BE2C (cell line): ENCODE results near the gene NAGS.
"Not testable (repeated sequence)": the region's sequence is repeated elsewhere in the genome, so short reads cannot be mapped to it uniquely, and the experiment has no call there.

Experiments used
- DNase-seq: peaks from one replicate; pipeline ENCODE4 v3.0.0-alpha.2; 2020
- H3K27me3 ChIP-seq: fragments of 250-450 bp; sonication (Bioruptor Pico); 2 replicates; pipeline ENCODE4 v1.5.1; 2020; ENCODE audit warnings: mild to moderate bottlenecking
- H3K36me3 ChIP-seq: fragments of 250-450 bp; sonication (Bioruptor Pico); 2 replicates; pipeline ENCODE4 v1.5.1; 2020; ENCODE audit warnings: mild to moderate bottlenecking
- H3K4me1 ChIP-seq: fragments of 250-450 bp; sonication (Bioruptor Pico); 2 replicates; pipeline ENCODE4 v1.5.1; 2020
- H3K4me3 ChIP-seq: 2 replicates; pipeline ENCODE4 v1.5.1; 2011; ENCODE audit warnings: low read depth, low read length
- H3K9me3 ChIP-seq: fragments of 250-450 bp; sonication (Bioruptor Pico); 2 replicates; pipeline ENCODE4 v1.5.1; 2020
- TF ChIP-seq, protein P1 (sequence below): IDR thresholded peaks from 2 replicates; pipeline ENCODE4 v1.5.1; 2012; ENCODE audit warnings: mild to moderate bottlenecking, low read depth, low read length

The NAGS gene

DNA sequence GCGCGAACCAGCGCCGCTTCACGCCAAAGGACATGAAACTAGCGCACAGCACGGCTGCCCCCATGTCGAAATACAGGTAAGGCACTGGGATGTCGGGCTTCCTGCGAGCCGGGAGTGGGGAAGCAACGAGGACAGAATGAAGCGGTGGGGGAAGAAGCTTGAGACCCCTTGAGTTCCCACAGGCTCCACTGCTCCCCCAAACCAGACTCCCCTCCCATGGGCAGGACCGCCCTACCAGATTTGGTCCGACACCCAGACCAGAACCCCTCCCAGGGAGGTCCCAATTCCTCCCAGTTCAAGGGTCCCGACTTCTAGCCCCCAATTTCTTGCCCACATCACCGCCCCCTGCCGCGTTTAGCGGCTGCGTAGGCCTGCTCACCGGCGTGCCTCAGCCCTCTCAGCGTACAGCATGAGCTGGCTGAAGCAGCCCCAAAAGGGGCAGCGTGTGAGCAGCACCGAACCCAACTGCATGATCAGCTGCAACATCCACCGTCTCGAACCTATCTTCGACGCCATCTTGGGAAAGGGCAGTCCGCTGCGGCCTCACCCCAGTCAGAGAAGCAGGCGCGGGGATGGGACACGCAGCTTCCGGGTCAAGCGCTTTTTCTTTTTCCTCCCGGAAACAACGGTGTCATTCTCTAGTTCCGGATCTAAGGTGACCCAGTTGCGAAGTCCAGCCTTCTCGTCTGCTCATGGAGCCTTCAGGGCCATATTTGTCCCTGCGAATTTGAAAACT, 10.2 kb downstream of the NAGS start, which contains the start of gene TMEM101:
TSS of gene TMEM101 (minus strand) at position 527 of the 736 bp plus-strand sequence. CDS start at position 516, 11 bp downstream.
- TF ChIP-seq, protein P1, sequence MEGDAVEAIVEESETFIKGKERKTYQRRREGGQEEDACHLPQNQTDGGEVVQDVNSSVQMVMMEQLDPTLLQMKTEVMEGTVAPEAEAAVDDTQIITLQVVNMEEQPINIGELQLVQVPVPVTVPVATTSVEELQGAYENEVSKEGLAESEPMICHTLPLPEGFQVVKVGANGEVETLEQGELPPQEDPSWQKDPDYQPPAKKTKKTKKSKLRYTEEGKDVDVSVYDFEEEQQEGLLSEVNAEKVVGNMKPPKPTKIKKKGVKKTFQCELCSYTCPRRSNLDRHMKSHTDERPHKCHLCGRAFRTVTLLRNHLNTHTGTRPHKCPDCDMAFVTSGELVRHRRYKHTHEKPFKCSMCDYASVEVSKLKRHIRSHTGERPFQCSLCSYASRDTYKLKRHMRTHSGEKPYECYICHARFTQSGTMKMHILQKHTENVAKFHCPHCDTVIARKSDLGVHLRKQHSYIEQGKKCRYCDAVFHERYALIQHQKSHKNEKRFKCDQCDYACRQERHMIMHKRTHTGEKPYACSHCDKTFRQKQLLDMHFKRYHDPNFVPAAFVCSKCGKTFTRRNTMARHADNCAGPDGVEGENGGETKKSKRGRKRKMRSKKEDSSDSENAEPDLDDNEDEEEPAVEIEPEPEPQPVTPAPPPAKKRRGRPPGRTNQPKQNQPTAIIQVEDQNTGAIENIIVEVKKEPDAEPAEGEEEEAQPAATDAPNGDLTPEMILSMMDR: no peak
- peaks cover 22% of the 10 kb centered on the region for H3K36me3 ChIP-seq
- DNase-seq: peak; percentile 91
- no peaks in the 10 kb centered on the region for H3K9me3 ChIP-seq
- H3K4me1 ChIP-seq: peaks cover 41% of the 10 kb centered on the region
- H3K27me3 ChIP-seq: no peaks in the 10 kb centered on the region
- peak within 1 kb of the TSS; percentile 97 for H3K4me3 ChIP-seq

DNA sequence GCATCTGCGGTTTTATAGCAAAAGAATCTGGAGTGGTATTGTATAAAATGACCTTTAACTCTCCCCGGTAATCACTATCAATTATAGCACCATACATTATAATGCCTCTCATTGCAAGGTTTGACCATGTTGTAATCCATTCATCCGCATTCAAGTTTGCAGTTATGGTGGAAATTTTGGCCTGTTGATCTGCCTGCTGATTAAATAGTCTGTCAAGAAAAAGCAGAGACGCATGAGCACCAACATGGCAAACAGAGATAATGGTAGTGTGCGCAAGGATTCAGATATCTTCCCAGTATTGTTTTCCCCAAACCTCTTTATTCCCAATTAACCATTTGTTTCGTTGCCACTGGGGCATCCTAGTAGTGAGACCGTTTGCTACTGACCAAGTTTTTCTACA, 16.8 kb downstream of the NAGS start:
- H3K36me3 ChIP-seq: peaks cover 19% of the 10 kb centered on the region

DNA sequence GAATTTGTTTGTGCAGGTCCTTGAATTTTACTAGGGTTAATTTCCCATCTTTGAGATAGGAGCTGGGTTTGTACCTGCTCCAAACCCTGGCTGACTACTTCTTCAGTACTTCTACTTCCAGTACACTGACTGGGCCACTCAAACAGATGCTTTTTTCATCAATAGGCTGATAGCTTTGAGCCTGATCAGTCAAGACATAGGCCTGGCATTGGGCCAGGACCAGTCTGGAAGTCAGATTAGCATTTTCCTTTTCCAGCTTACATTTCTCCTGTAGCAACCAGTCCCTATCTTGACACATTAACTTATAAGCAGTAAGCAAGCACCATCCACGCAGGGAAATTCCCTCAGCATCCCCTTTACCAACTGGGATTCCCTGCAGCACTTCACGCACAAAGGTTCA, 17.8 kb downstream of the NAGS start:
- Histone ChIP-seq H3K4me3 (peak overlapping the region; percentile 2; the same call in 1 of the 2 replicates), H3K27me3 (no peaks in the 10 kb centered on the region), H3K36me3 (peaks cover 19% of the 10 kb centered on the region), H3K4me1 (peaks cover 65% of the 10 kb centered on the region), H3K9me3 (no peaks in the 10 kb centered on the region)
- TF ChIP-seq, protein P1: no peak
- peak; percentile 59 for DNase-seq

More for the DNA sequence above, 16.8 kb downstream of the NAGS start:
- H3K4me1 ChIP-seq: peaks cover 63% of the 10 kb centered on the region
- H3K9me3 ChIP-seq, H3K27me3 ChIP-seq, H3K4me3 ChIP-seq, DNase-seq: not testable (repeated sequence)

DNA sequence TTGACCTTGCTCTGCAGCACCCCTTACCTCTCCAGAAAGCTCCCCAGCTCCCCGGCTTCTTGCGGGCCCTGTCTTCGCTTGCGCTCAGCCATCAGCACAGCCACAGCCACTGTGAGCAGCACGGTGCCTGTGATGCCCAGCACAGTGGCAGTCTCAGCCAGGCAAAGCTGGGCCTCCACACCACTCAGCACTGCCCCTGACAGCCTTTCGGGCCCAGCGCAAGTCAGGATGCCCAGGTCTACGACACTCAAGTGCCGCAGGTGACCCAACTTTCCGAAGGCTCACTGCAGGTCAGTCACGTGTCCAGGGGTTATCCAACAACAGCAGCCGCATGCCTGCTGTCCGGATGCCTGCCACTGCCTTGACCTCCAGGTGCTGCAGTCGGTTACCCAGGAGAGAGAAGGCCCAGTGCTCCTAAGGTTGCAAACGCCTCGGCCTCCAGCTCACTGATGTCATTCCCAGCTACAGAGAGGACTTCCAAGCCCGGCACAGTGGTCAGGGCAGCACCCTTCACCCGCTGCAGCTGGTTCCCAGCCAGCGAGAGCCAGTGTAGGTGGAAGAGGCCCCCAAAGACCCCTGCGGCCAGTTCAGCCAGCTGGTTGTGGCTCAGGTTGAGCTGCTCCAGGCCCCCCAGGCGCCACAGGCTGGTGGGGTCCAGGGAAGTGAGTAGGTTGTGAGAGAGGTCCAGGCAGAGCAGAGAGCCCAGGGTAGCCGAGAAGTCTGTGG, 19.3 kb downstream of the NAGS start:
- DNase-seq: no peak
- Histone ChIP-seq H3K4me3 (peak overlapping the region; percentile 22), H3K36me3 (peaks cover 19% of the 10 kb centered on the region), H3K27me3 (no peaks in the 10 kb centered on the region), H3K4me1 (peaks cover 60% of the 10 kb centered on the region), H3K9me3 (no peaks in the 10 kb centered on the region)
- TF ChIP-seq, protein P1: no peak

DNA sequence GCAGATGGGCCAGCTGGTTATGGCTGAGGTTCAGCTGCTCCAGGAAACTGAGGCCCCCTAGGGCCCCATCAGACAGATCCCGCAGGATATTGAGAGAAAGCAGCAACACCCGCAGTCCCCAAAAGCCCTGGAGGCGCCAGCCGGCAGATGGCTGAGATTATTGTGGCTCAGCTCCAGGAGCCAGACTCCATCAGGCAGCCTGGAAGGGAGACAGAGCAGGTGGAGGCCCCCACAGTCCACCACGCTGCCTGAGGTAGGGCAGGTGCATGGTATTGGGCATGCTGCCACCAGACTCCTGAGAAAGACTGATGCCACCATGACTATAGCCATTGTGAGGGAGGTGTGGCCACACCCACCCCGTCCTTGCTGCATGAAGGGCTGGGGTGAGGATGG, 19.8 kb downstream of the NAGS start:
- H3K4me3 ChIP-seq: peak overlapping the region; percentile 22; the same call in 1 of the 2 replicates
- peaks cover 23% of the 10 kb centered on the region for H3K36me3 ChIP-seq
- TF ChIP-seq, protein P1: no peak
- H3K9me3 ChIP-seq: no peaks in the 10 kb centered on the region
- H3K4me1 ChIP-seq: peaks cover 56% of the 10 kb centered on the region
- peak; percentile 87 for DNase-seq
- no peaks in the 10 kb centered on the region for H3K27me3 ChIP-seq

DNA sequence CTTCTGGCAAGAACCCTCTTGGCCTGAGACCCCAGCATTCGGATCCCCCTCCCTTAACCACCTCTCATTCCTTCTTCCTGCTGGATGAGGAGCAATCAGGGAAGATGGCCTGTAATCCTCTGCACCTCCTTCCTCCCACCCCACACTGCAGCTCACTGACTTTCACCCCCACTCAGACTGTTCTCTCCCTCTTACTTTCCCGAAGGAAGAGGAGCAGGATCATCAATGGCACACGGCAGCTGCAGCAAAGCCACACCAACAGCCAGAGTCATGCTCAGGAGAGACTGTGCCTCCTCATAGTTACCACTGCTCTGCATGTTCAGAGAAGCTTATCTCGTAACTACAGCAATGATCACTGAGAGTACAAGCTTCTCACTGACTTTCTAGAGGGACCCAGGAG, 20.4 kb downstream of the NAGS start:
- Histone ChIP-seq H3K9me3 (no peaks in the 10 kb centered on the region), H3K4me1 (peaks cover 52% of the 10 kb centered on the region), H3K27me3 (no peaks in the 10 kb centered on the region), H3K36me3 (peaks cover 23% of the 10 kb centered on the region), H3K4me3 (no peak overlapping the region)
- TF ChIP-seq, protein P1: no peak
- DNase-seq: no peak
